Cardiac fibroblast (primary cell): ENCODE results near the gene PALD1.

Source experiments
- DNase-seq, 2 donors: peaks; one replicate each; pipeline versions ENCODE4 v3.0.0 to v3.0.0-alpha.2; 2010; ENCODE audit warnings: low read depth in 2 of 2
- H3K4me3 ChIP-seq, 2 donors: replicated peaks in 1 of 2; 1 replicate in 1 of 2; 2 replicates in 1 of 2; pipeline ENCODE4 v1.5.1; 2011; ENCODE audit warnings: low read depth in 2 of 2, low read length in 2 of 2, mild to moderate bottlenecking in 2 of 2, moderate library complexity in 1 of 2
- TF ChIP-seq, protein P1 (sequence below): IDR thresholded peaks from one replicate; pipeline ENCODE4 v1.5.1; 2011; ENCODE audit warnings: low read depth, mild to moderate bottlenecking, low read length, inconsistent platforms

PALD1 gene

DNA sequence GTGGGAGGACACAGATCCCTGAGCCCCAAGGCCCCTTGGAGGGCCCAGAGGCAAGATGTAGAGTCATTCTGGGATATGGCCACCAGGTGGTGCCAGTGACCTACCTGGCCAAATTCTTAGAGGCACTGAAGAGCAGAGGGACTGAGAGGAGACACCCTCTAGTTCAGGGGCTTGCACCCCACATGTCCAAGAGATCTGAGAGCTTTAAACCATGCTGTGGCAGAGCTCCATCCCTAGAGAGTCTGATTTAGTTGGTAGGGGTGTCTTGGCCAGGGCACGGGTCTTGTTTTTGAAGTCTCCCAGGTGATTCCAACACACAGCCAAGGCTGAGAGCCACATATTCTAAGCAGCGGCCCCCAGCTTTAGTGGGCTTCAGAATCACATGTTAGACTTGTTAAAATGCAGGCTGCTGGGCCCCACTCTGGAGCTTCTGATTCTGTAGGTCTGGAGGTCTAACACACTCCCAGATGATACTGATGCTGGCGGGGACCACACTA lies 71.4 kb downstream of the PALD1 start:
- TF ChIP-seq, protein P1, sequence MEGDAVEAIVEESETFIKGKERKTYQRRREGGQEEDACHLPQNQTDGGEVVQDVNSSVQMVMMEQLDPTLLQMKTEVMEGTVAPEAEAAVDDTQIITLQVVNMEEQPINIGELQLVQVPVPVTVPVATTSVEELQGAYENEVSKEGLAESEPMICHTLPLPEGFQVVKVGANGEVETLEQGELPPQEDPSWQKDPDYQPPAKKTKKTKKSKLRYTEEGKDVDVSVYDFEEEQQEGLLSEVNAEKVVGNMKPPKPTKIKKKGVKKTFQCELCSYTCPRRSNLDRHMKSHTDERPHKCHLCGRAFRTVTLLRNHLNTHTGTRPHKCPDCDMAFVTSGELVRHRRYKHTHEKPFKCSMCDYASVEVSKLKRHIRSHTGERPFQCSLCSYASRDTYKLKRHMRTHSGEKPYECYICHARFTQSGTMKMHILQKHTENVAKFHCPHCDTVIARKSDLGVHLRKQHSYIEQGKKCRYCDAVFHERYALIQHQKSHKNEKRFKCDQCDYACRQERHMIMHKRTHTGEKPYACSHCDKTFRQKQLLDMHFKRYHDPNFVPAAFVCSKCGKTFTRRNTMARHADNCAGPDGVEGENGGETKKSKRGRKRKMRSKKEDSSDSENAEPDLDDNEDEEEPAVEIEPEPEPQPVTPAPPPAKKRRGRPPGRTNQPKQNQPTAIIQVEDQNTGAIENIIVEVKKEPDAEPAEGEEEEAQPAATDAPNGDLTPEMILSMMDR: peak; percentile 84
- H3K4me3 ChIP-seq: no peak overlapping the region
- DNase-seq: peak; percentile 71 to 73

DNA sequence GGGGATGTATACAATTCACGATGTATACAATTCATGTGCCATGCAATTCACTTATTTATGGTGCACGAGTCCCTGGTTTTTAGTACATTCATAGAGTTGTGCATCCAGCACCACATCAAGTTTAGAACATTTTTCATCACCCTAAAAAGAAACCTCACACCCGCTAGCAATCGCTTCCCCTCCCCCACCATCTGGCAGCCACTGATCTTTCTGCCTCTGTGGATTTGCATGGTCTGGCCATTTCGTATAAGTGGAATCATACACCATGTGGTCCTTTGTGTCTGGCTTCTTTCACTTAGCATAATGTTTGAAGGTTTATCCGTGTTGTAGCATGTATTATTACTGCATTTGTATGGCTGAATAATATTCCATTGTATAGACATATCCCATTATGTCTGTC lies 71.9 kb downstream of the PALD1 start:
- H3K4me3 ChIP-seq: no peak overlapping the region
- no peak for DNase-seq
- TF ChIP-seq, protein P1: no peak

DNA sequence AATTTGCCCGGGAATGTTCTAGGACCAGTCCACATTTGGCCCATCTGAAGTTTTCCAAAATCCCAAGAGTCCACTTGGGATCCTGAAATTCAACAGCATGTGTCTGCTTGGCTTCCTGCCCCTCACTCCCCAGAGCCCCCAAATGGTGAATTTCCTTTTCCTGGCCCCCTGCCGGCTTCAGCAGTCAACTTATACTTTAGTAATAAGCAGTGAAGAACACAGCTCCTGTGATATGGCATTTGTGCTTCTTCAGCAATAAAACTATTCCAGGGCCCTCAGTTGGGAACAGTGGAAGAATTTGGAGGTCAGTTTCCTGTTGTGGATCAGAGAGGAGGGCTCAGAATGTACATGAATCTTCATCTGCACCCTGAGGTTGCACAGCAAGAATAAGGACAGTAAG lies 72.9 kb downstream of the PALD1 start:
- DNase-seq: peak in 1 of 2 donors; percentile 14
- TF ChIP-seq, protein P1: no peak

DNA sequence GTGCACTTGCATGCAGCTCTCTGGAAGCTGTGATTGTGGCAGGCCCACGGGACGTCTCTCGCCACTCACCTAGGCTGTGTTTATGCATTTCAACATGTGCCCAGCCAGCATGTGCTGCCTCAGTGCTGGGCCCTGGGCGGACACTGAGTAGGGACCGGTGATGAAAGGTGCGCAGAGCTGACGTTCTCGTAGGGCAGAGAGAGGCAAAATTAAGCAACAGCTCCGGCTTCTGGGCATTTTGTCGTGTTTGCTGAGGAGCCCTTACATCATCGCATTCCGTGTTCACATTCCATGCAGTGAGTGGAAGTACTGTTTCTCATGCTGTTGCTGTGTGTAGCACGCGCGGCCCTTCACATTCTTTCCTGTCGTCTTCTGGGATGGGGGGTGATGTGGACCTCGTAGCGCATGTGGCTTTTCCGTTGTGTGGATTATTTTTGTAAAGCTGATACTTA lies 73.4 kb downstream of the PALD1 start:
- TF ChIP-seq, protein P1: no peak
- peak; percentile 94 to 96 for DNase-seq
- H3K4me3 ChIP-seq: no peak overlapping the region

More for the DNA sequence above, 72.9 kb downstream of the PALD1 start:
- H3K4me3 ChIP-seq: no peak overlapping the region

DNA sequence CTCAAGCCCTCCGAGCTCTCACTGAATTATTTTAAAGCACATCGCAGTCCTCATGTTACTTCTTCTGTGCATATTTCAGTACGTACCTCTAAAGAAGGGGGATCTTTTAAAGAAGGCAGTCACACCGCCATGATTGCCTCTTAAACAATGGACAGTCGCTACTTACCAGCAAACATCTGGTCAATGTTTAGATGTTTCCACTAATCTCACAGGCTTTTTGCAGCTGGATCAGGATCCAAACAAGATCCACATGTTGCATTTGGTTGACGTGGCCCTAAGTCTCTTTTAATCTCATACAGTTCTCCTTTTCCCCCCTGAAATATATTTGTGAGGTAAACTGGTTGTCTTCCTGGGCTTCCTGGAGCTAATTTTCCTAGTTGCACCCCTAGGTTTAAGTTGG lies 74.0 kb downstream of the PALD1 start:
- DNase-seq: no peak
- H3K4me3 ChIP-seq: no peak overlapping the region
- TF ChIP-seq, protein P1: no peak

DNA sequence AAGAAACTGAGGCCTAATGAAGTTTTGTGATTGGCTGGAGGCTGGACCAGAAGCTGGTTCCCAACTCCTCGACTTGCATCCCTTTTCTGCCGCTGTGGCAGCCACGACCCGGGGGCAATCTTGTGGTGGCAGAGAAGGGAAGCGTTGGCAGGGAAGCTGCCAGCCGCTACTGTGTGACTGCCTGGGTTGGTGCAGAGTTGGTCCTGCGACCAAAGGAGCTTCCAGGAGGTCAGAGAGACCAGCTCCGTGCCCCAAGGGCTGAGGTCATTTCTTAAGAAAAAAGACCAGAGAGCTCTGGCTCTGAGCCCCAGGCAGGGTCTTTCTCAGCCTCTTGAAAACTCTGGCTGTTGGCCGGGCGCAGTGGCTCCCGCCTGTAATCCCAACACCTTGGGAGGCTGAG lies 76.8 kb downstream of the PALD1 start:
- no peak for DNase-seq
- H3K4me3 ChIP-seq: no peak overlapping the region
- TF ChIP-seq, protein P1: no peak
